Measurements from ENCODE around the gene CACNA1F.

DNA sequence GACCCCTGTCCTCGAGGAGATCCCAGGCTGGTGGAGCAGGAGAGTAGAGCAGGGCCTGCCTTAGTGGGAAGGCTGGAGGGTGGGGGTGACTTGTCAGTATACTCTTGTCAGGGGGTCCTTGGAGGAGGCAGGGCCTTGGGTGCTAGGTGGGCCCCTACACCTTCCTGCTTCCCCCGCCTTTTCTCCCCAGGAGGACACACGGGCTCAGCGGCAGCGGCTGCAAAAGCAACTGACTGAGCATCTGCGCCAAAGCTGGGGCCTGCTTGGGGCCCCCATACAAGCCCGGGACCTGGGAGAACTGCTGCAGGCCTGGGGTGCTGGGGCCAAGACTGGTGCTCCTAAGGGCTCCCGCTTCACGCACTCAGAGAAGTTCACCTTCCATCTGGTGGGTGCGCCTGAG, 13.4 kb upstream of the CACNA1F start:
- TF ChIP-seq CTCF (IDR thresholded peaks at IDR 0.05) (no peak), EZH2 (IDR thresholded peaks at IDR 0.05) (no peak), EZH2phosphoT487 (IDR thresholded peaks at IDR 0.05) (no peak)
